B cell (primary cell): Measurements from ENCODE around the gene PRSS36.
"Not testable (repeated sequence)": the region's sequence is repeated elsewhere in the genome, so short reads cannot be mapped to it uniquely, and the experiment has no call there.

ENCODE experiments used
- CTCF ChIP-seq: fragments of 200-600 bp; IDR thresholded peaks from one replicate; pipeline ENCODE4 v1.8.0; 2022; ENCODE audit warnings: antibody characterized with exemption, mild to moderate bottlenecking
- EZH2 ChIP-seq: IDR thresholded peaks from 2 replicates; pipeline ENCODE4 v1.6.1; 2012; ENCODE audit warnings: borderline replicate concordance, low read depth, mild to moderate bottlenecking, moderate library complexity, low read length; ENCODE audit not compliant: insufficient read depth, poor library complexity, severe bottlenecking

- TF ChIP-seq CTCF, EZH2: not testable (repeated sequence)
These were observed 1.1 kb upstream of the PRSS36 start for GRCh38 chr16:31150976-31151375.
